NB4 (cell line): ENCODE results near the gene RAD51B.

Source experiments
- POLR2A ChIP-seq: IDR thresholded peaks from 2 replicates; pipeline ENCODE4 v1.6.1; 2011; ENCODE audit warnings: mild to moderate bottlenecking; ENCODE audit not compliant: insufficient read length; ENCODE audit errors: extremely low read depth
- TF ChIP-seq, protein P1 (sequence below): IDR thresholded peaks from one replicate; pipeline ENCODE4 v1.5.1; 2012; ENCODE audit warnings: low read depth, low read length
- TF ChIP-seq, protein P2 (sequence below): IDR thresholded peaks from 2 replicates; pipeline ENCODE4 v1.6.1; 2011; ENCODE audit warnings: low read depth, low read length

DNA sequence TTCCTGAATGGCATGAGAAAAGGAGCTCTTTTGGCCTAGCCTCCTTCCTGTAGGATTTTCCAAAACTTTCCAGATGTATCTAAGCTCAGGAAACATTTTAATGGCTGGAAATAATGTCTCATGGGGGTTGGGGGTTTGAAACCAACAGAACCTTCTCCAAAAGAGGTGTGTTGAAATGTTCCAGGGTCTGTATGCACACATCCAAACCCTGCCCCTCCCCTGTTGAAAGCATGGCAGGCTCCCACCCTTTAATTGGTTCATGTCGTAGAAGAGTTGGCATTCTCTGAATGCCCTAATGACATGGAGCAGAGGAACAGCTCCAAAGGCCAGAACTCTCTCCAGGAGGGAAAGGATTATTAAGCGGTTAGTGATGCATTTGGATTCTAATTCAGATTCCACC lies 620.1 kb downstream of the RAD51B start:
- TF ChIP-seq, protein P1, sequence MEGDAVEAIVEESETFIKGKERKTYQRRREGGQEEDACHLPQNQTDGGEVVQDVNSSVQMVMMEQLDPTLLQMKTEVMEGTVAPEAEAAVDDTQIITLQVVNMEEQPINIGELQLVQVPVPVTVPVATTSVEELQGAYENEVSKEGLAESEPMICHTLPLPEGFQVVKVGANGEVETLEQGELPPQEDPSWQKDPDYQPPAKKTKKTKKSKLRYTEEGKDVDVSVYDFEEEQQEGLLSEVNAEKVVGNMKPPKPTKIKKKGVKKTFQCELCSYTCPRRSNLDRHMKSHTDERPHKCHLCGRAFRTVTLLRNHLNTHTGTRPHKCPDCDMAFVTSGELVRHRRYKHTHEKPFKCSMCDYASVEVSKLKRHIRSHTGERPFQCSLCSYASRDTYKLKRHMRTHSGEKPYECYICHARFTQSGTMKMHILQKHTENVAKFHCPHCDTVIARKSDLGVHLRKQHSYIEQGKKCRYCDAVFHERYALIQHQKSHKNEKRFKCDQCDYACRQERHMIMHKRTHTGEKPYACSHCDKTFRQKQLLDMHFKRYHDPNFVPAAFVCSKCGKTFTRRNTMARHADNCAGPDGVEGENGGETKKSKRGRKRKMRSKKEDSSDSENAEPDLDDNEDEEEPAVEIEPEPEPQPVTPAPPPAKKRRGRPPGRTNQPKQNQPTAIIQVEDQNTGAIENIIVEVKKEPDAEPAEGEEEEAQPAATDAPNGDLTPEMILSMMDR = no peak
- TF ChIP-seq, protein P2, sequence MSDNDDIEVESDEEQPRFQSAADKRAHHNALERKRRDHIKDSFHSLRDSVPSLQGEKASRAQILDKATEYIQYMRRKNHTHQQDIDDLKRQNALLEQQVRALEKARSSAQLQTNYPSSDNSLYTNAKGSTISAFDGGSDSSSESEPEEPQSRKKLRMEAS = no peak
- no peak for TF ChIP-seq POLR2A
